GM20431 (cell line): ENCODE data around the gene ABCC6.
"Not testable (repeated sequence)": the region's sequence is repeated elsewhere in the genome, so short reads cannot be mapped to it uniquely, and the experiment has no call there.

Source experiments
- in situ Hi-C: fragments of 300-500 bp; cut with MseI, MboI; formaldehyde crosslinking; loops from one replicate; pipeline ENCODE4 v1.15.0; 2020; ENCODE audit warnings: low sequenced_read_pairs; ENCODE audit not compliant: unreplicated experiment

Gene ABCC6

GRCh38 chr16:16222850-16223661 is at the start of gene ABCC6:
TSS of gene ABCC6 (minus strand) at chr16:16223494. CDS start at chr16:16223434, 60 bp downstream.
- in situ Hi-C loops: not testable (repeated sequence)

GRCh38 chr16:16272573-16273221 is 49.4 kb upstream of the ABCC6 start:
- in situ Hi-C loops: not testable (repeated sequence)

DNA sequence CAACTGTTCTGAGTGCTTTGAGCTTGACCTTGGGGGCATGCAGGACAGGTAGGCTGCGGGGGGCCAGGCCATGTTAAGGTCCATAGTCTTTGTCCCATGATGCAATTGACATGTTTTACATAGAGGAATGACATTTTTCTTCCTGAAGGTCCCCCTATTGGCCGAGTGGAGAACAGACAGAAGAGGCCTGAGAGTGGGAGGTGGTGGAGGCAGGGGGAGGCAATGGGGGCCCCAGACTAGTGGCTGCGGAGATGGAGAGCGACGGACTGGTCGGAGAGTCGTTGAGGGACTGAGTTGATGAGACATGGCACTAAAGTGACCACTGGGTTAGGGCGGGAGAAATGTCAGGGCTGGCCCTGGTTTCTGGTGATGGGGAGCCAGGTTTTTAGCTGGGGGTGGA is 48.4 kb upstream of the ABCC6 start:
- in situ Hi-C loops: not testable (repeated sequence)

DNA sequence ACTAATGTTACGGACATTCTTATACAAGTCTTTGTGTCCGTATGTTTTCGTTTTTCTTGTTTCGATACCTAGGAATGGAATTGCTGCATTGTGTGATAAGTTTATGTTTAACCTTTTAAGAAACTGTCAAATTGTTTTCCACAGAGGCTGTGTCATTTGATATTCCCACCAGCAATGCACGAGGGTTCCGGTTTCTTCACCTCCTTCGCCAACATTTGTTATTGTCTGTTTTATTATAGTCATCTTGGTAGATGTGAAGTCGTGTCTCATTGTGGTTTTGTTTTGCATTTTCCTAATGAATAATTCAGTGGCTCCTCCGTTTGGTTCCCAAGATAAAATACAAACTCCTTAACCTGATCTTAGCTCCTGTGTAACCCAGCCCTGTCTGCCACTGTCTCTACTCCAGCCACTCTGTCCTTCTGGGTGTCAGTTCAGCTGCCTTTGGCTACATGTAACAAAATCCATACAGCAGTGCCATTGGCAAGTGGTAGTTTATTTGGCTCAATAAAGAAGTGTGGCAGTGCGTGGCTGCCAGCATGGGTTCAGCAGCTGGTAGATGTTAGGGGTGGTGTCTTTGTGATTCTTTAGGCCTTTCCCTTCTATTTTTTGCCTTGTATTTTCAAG is 45.0 kb upstream of the ABCC6 start:
- in situ Hi-C loops: not testable (repeated sequence)

DNA sequence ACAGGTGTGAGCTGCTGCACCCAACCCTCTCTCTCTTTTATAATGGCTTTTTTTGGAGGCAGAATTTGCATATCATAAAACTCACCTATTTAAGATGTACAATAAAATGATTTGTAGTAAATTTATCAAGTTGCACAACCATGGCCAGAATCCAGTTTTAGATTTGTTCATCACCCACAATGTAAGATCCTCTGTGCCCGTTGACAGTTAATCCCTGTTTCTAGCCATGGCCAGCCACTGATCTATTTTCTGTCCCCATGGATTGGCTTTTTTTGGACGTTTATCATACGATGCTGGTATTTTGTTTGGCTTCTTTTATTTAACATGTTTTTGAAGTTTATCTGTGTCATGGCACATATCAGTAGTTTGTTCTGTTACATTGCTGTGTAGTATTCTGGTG is 44.4 kb upstream of the ABCC6 start:
- in situ Hi-C loops: not testable (repeated sequence)

DNA sequence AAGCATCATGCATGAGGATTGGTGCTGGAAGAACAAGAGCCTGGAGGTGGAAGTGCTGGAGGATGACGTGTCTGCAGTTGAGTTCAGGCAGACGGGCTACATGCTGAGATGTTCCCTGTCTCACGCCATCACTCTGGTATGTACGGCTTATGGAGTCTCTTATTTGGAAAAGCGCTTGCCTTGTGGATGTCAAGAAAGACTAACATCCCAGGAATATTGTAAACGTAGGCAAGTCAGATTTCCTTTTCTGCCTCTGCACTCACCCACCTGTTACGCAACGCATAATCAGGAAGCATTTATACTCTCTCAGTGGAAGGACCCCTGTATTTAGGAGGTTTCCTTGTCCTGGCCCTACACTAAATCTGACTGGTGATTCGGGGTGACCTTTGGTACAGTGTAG is 41.8 kb upstream of the ABCC6 start:
- in situ Hi-C loops: not testable (repeated sequence)

GRCh38 chr16:16263947-16264346 is 40.7 kb upstream of the ABCC6 start:
- in situ Hi-C loops: not testable (repeated sequence)

- in situ Hi-C loops: not testable (repeated sequence)
These were observed 39.8 kb upstream of the ABCC6 start for GRCh38 chr16:16262954-16263555.

DNA sequence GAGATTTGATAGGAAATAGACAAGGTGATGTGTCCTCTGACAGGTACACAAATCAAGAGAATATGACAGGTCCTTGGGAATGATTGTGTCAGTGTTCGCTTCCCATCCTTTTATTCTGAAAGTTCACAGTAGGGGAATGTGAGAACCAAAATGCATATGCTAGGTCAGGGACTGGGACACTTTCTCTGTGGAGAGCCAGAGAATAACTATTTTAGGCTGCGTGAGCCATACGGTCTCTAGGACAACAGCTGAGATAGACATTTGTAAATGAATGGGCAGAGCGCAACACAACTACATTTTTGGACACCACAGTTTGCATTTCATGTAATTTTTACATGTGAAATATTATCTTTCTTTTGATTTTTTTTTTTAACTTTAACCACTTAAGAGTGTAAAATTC is 36.7 kb upstream of the ABCC6 start:
- in situ Hi-C loops: not testable (repeated sequence)

- in situ Hi-C loops: not testable (repeated sequence)
These were observed 35.5 kb upstream of the ABCC6 start for GRCh38 chr16:16258822-16259221.

- in situ Hi-C loops: not testable (repeated sequence)
These were observed 34.1 kb upstream of the ABCC6 start for GRCh38 chr16:16257301-16257923.

DNA sequence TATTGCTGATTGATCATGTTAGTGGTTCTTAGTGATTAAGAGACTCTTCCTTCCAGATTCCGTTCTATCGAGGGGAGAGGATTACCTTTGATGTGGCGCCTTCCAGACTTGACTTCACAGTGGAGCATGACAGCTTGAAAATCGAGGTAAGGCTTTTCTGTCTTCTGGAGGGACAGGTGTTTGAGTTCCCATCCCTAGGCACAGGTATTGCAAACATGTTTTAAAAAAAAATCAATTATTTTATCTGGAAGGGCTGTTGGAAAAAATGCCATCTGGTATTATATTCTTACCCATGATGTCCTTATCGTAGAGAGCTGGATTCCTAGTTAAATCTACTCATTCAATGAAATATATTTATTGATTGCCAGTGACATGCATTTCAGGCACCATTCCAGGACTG is 29.1 kb upstream of the ABCC6 start:
- in situ Hi-C loops: not testable (repeated sequence)

DNA sequence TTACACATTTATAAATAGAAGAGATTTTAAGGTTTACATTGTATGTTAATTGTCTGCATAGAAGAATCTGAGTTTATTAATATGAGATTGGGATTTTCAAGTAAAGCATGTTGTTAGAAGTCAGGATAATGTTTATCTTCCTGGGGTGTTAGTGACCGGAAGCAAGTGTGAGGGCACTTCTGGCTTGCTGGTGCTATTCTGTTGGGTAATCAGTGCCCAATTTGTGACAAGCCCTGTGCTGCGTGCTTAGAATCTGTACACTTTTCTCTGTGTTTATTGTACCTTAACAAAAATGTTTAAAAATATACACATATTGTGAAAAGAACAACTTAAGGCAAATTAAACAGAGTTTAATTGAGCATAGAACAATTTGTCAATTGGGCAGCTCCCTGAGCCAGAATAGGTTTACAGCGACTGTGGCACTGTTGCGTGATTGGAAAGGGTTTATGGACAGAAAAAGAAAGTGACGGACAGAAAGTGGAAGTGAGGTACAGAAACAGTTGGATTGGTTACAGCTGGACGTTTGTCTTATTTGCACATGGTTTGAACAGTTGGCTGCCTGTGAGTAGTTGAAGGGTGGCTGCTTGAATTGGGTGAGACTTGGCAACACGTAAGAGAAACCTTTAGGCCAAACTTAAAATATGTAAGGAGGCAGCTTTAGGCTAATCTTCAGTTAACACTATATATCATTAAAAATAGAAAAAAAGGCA is 26.5 kb upstream of the ABCC6 start:
- in situ Hi-C loops: not testable (repeated sequence)

DNA sequence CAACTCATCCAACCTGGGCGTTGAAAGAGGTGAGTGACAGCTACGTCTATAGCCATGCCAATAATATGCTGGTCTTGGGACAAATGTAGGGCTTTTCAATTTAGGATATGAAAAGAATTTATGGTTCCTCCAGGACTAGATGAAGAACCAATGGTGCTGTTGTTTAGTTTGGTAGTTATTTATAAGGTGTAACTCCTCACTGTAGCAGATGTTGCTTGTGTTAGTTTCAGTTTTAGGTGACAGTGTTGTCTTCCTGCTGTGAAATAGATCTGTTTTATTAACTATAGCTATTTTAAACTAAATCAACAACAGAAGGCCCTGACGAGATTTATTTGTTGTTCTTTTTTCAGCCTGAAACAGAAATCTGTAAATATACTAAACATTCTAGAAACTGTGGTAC is 24.1 kb upstream of the ABCC6 start:
- in situ Hi-C loops: not testable (repeated sequence)

- in situ Hi-C loops: not testable (repeated sequence)
These were observed 23.4 kb upstream of the ABCC6 start for GRCh38 chr16:16246578-16247262.

- in situ Hi-C loops: not testable (repeated sequence)
These were observed 20.6 kb upstream of the ABCC6 start for GRCh38 chr16:16243886-16244285.

GRCh38 chr16:16240667-16241066 is 17.4 kb upstream of the ABCC6 start:
- in situ Hi-C loops: not testable (repeated sequence)

- in situ Hi-C loops: not testable (repeated sequence)
These were observed 14.4 kb upstream of the ABCC6 start for GRCh38 chr16:16237738-16238137.

DNA sequence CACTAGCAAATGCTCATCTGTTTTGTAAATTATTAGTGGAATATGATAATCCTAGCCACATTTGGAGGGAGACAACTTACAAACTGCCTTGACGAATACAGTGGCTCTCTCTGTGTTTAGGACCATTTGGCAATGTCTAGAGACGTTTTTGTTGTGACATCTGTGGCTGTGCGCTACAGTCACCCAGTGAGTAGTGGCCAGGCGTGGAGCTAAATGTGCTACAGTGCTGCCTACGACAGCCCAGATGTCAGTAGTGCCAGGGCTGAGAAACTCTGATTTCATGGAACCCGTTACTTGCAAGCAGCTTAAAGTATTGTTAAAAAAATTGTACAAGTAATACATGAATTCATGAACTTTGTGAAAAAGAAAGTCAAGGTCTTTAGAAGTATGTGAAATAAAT is 13.8 kb upstream of the ABCC6 start:
- in situ Hi-C loops: not testable (repeated sequence)
